RWPE2 (cell line): ENCODE measurements around the gene SLC35E3.

Experiments used
- ATAC-seq: fragments of 200-7000 bp; cut with Tn5 transposase; 3 replicates; pipeline ENCODE4 v1.9.1; 2021; ENCODE audit warnings: low read depth
- DNase-seq: peaks from one replicate; pipeline ENCODE4 v3.0.0-alpha.2; 2020; ENCODE audit warnings: low spot score
- H3K27ac ChIP-seq: fragments of 450-650 bp; 2 replicates; pipeline ENCODE4 v1.5.1; 2017; ENCODE audit warnings: mild to moderate bottlenecking; ENCODE audit not compliant: poor library complexity, severe bottlenecking
- H3K27me3 ChIP-seq: fragments of 250-450 bp; sonication (Bioruptor Pico); 2 replicates; pipeline ENCODE4 v1.5.1; 2021; ENCODE audit warnings: mild to moderate bottlenecking, moderate library complexity; ENCODE audit not compliant: insufficient read depth, poor library complexity, severe bottlenecking
- H3K36me3 ChIP-seq: fragments of 250-450 bp; sonication (Bioruptor Pico); 2 replicates; pipeline ENCODE4 v1.5.1; 2020; ENCODE audit warnings: low read depth, mild to moderate bottlenecking, moderate library complexity
- H3K4me1 ChIP-seq: fragments of 250-450 bp; sonication (Bioruptor Pico); 2 replicates; pipeline ENCODE4 v1.5.1; 2021; ENCODE audit warnings: mild to moderate bottlenecking, moderate library complexity; ENCODE audit not compliant: insufficient read depth, poor library complexity, severe bottlenecking
- H3K4me3 ChIP-seq: fragments of 250-450 bp; sonication (Bioruptor Pico); 2 replicates; pipeline ENCODE4 v1.5.1; 2021; ENCODE audit warnings: mild to moderate bottlenecking, moderate library complexity; ENCODE audit not compliant: severe bottlenecking
- H3K9me3 ChIP-seq: fragments of 250-450 bp; sonication (Bioruptor Pico); 2 replicates; pipeline ENCODE4 v1.5.1; 2021; ENCODE audit warnings: mild to moderate bottlenecking, moderate library complexity; ENCODE audit not compliant: severe bottlenecking
- CTCF ChIP-seq: fragments of 450-650 bp; IDR thresholded peaks from one replicate; pipeline ENCODE4 v1.5.1; 2017; ENCODE audit warnings: mild to moderate bottlenecking, moderate library complexity; ENCODE audit not compliant: poor library complexity, severe bottlenecking

The SLC35E3 gene

GRCh38 chr12:68750506-68750905 is 4.5 kb downstream of the SLC35E3 start:
- Histone ChIP-seq H3K27ac (no peak overlapping the region), H3K4me1 (peaks cover 17% of the 10 kb centered on the region), H3K9me3 (no peaks in the 10 kb centered on the region), H3K4me3 (no peak overlapping the region), H3K36me3 (peaks cover 59% of the 10 kb centered on the region), H3K27me3 (no peaks in the 10 kb centered on the region)
- no peak for ATAC-seq
- no peak for TF ChIP-seq CTCF
- DNase-seq, result no peak

GRCh38 chr12:68755536-68756243 is 9.7 kb downstream of the SLC35E3 start:
- ATAC-seq (no peak), DNase-seq (no peak)
- H3K36me3 ChIP-seq, result peaks cover 73% of the 10 kb centered on the region
- no peaks in the 10 kb centered on the region for H3K27me3 ChIP-seq
- no peak overlapping the region for H3K4me3 ChIP-seq
- H3K9me3 ChIP-seq, result no peaks in the 10 kb centered on the region
- H3K4me1 ChIP-seq, result no peaks in the 10 kb centered on the region
- TF ChIP-seq CTCF, result no peak
- no peak overlapping the region for H3K27ac ChIP-seq

- no peaks in the 10 kb centered on the region for H3K4me1 ChIP-seq
- H3K27ac ChIP-seq, result no peak overlapping the region
- ATAC-seq (no peak), DNase-seq (no peak)
- no peak for TF ChIP-seq CTCF
- H3K4me3 ChIP-seq, result no peak overlapping the region
- no peaks in the 10 kb centered on the region for H3K9me3 ChIP-seq
- no peaks in the 10 kb centered on the region for H3K27me3 ChIP-seq
- H3K36me3 ChIP-seq, result peaks cover 54% of the 10 kb centered on the region
Measured at GRCh38 chr12:68759852-68760251, 13.9 kb downstream of the SLC35E3 start.

- H3K4me1 ChIP-seq, result no peaks in the 10 kb centered on the region
- H3K27me3 ChIP-seq, result no peaks in the 10 kb centered on the region
- DNase-seq (no peak), ATAC-seq (no peak)
- H3K4me3 ChIP-seq, result no peak overlapping the region
- H3K9me3 ChIP-seq, result no peaks in the 10 kb centered on the region
- no peak for TF ChIP-seq CTCF
- H3K36me3 ChIP-seq, result peaks cover 43% of the 10 kb centered on the region
- H3K27ac ChIP-seq, result no peak overlapping the region
Measured at GRCh38 chr12:68760806-68761441, 14.9 kb downstream of the SLC35E3 start.

- H3K4me1 ChIP-seq, result no peaks in the 10 kb centered on the region
- peaks cover 42% of the 10 kb centered on the region for H3K36me3 ChIP-seq
- DNase-seq, result no peak
- H3K4me3 ChIP-seq, result no peak overlapping the region
- no peak for TF ChIP-seq CTCF
- no peaks in the 10 kb centered on the region for H3K27me3 ChIP-seq
- no peaks in the 10 kb centered on the region for H3K9me3 ChIP-seq
- no peak overlapping the region for H3K27ac ChIP-seq
- ATAC-seq, result no peak
Measured at GRCh38 chr12:68761442-68761812, 15.5 kb downstream of the SLC35E3 start.
